ENCODE measurements around the gene CLCN7.

The CLCN7 gene

GRCh38 chr16:1502092-1503004 is 27.5 kb upstream of the CLCN7 start:
- no peak for DNase-seq

DNA sequence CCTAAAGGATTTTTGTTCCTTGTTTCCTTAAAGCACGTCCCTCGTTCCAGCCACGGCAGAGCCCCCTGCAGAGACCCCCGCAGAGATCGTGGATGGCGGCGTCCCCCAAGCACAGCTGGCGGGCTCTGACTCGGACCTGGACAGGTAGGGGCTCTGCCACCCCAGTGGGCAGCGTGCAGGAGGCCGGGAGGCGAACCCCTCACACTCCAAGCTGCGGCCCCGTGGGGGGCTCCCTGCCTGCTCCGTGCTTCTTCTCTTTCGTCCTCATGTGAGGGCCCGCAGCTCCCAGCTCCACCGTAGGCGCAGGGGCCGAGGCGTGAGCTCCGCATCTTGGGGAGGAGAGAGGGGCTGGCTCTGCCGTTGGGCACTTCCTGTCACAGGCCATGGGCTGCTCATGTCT is 26.8 kb upstream of the CLCN7 start:
- DNase-seq, result no peak

- no peak for DNase-seq
Measured at GRCh38 chr16:1500465-1501150, 25.8 kb upstream of the CLCN7 start.

GRCh38 chr16:1499756-1500464 is 25.1 kb upstream of the CLCN7 start:
- no peak for DNase-seq

DNA sequence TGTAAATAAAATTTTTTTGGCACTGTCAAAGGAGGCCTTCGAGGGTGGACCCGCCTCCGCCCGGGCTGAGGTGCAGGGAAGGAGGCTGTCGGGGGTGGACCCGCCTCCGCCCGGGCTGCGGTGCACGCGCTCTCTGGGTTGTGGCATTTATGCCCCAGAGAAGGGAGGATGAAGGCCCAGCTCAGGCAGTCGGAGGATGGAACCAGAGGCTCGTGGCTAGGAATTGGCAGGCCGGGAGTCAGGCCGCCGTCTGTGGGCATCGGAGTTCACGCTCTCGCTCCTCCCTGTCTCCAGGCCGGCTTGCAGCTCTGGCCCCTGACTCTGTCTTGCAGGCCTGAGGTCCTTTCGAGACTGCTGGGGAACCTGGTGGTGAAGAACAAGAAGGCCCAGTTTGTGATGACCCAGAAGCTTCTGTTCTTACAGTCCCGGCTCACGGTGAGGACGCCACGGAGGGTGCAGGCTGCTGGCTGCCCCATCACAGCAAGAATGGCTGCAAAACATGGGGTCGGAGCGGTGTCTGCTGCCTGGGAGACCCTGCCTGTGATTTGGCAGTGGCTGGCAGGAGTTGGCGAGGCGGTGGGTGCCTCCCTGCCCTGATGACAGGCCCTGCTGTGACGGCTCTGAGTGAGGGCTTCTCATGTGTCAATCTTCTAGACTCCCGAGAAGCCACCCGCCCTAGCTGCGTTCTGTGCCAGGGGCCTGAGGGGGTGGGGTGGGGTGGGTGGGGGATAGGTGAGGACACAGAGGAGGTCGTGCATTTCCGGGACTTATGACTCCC is 24.3 kb upstream of the CLCN7 start:
- DNase-seq, result no peak

DNA sequence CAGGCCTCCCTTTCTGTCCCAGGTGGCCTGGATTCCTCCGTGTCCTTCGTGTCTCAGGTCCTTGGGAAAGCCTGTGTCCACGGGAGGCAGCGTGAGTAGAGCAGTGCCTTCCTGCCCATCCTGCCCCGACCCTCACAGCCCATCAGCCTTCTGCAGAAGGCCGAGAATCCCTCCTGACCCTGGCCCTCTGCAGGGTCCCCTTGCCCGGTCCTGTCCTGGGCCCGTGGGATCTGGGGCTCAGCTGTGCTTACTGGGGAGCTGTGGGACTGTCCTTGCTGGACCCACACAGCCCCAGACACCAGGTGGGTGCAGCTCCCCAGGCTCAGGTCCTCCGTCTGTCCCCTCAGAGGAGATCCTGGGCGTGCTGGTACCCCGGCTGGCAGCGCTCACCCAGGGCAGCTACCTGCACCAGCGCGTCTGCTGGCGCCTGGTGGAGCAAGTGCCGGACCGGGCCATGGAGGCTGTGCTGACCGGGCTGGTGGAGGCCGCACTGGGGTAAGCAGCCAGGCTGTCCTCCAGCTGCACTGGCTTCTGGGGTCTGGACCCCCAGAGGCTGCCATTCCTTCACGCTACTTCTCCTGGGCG is 22.3 kb upstream of the CLCN7 start:
- DNase-seq, result no peak

DNA sequence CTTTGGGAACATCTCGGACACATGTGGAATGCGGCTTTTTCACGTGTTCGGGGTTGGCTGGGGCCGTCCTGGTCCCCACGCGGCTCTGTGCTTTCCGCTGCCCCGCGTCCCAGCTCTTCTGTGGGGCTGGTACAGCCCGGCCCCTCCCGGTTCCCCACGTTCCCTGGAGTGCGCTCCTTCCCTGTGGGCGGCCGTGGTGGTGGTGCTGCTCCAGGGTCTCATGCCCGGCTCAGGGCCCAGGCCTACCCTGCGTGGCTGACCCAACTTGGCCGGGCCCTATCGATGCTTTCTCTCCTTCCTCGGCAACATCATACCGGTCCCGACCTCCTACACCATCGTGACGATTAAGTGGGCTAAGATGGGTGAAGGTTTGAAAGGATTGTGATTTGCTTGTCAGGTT is 21.6 kb upstream of the CLCN7 start:
- DNase-seq, result no peak

GRCh38 chr16:1495889-1496262 is 21.0 kb upstream of the CLCN7 start:
- DNase-seq, result no peak

GRCh38 chr16:1495211-1495888 is 20.5 kb upstream of the CLCN7 start:
- DNase-seq, result no peak

- no peak for DNase-seq
Measured at GRCh38 chr16:1494711-1495110, 19.9 kb upstream of the CLCN7 start.

- no peak for DNase-seq
Measured at GRCh38 chr16:1494129-1494640, 19.4 kb upstream of the CLCN7 start.

DNA sequence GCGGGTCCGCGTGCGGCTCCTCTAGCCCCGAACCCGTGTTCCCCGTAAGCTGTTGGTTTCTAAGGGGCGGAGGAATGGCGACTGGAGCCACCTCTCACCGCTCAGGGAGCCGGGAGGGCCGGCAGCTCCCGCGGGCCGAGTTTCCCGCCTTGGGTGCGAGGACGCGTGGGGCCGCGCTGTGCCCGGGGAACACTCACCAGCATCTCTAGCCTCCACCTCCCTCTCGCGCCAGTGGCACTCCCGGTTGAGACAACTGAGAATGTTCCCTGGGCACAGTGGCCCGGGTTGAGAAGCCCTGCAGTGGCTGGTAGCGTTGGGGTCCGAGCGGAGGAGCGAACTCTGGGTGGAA is 18.9 kb upstream of the CLCN7 start:
- no peak for DNase-seq

- DNase-seq, result peak; percentile 94
Measured at GRCh38 chr16:1492923-1493745, 18.3 kb upstream of the CLCN7 start, which contains the start of gene TELO2. TSS of gene TELO2 (plus strand) at chr16:1493360. CDS start at chr16:1494282, 922 bp downstream.

GRCh38 chr16:1492082-1492922 is 17.5 kb upstream of the CLCN7 start:
- DNase-seq, result no peak

GRCh38 chr16:1491327-1491726 is 16.5 kb upstream of the CLCN7 start:
- no peak for DNase-seq

DNA sequence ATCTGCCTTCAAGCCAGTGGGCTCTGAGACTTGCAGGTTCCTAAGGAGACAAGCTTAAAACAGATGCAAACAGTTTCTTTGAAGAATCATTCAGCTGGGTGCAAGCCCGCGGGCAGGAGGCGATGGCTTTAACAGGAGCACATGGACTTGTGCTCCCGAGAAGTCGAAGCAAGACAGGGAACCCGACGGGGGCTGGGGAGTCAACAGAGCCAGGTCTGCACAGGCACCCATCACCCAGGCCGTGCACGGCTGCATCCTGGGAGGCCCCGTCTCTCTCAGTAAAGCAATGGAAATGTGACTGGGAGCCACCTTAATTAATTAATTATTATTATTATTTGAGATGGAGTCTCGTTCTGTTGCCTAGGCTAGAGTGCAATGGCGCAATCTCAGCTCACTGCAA is 14.2 kb upstream of the CLCN7 start:
- DNase-seq, result no peak

GRCh38 chr16:1488619-1489018 is 13.8 kb upstream of the CLCN7 start, which contains the start of gene PTX4:
TSS of gene PTX4 (minus strand) at chr16:1488944. CDS start at chr16:1488909, 35 bp downstream.
- DNase-seq, result no peak

GRCh38 chr16:1488054-1488601 is 13.3 kb upstream of the CLCN7 start:
- DNase-seq, result no peak

GRCh38 chr16:1487395-1488053 is 12.7 kb upstream of the CLCN7 start:
- DNase-seq, result no peak
